Panc1 (cell line): ENCODE data around the gene MAST3.

Experiments
- CTCF ChIP-seq: fragments of 450-650 bp; IDR thresholded peaks from 2 replicates; pipeline ENCODE4 v1.5.1; 2017; ENCODE audit warnings: mild to moderate bottlenecking
- POLR2AphosphoS5 ChIP-seq: IDR thresholded peaks from 2 replicates; pipeline ENCODE4 v1.6.1; 2012; ENCODE audit warnings: mild to moderate bottlenecking, low read depth, low read length, moderate library complexity
- SIN3A ChIP-seq: IDR thresholded peaks from 2 replicates; pipeline ENCODE4 v1.6.1; 2012; ENCODE audit warnings: low read depth, mild to moderate bottlenecking, low read length, moderate library complexity, borderline replicate concordance; ENCODE audit not compliant: insufficient read depth
- TCF7L2 ChIP-seq: IDR thresholded peaks from 2 replicates; pipeline ENCODE4 v1.6.1; 2011; ENCODE audit warnings: mild to moderate bottlenecking, low read depth, low read length, inconsistent platforms

DNA sequence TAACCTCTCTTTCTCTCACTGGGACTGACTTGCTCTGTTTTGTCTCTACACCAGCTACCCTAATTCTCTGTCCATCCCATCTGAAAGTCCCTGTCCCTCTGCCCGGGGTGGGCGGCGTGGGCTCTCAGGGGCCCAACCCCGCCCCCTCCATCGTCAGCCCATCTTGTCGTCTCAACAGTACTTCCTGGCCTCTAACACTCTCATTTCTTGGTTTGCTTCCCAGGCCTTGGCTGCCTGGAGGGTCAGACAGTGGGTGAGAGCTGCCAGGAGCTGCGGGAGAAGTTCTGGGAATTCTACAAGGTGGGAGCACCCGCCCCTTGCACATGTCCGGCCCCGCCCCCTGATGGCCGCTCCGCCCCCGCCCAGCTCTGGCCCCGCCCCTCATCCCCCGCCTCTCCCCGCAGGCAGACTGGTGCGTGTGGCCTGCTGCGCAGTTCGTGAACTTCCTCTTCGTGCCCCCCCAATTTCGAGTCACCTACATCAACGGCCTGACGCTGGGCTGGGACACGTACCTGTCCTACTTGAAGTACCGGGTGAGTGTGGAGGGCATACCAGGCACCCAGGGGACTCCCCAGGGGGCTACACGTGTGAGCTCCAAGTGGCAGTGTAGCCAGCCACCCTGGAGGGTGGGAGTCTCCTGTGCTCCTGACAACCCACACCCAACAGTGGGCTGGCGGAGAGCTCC is 97.1 kb downstream of the MAST3 start:
- TF ChIP-seq CTCF = no peak
- TF ChIP-seq POLR2AphosphoS5 = no peak
- TF ChIP-seq SIN3A = no peak
- no peak for TF ChIP-seq TCF7L2
